LNCaP clone FGC (cell line): ENCODE data around the gene DCX.

ENCODE experiments used
- DNase-seq: peaks from one replicate; pipeline ENCODE4 v3.0.0-alpha.2; 2011; ENCODE audit warnings: low read depth
- H3K4me3 ChIP-seq: 2 replicates; pipeline ENCODE4 v1.5.1; 2011; ENCODE audit warnings: mild to moderate bottlenecking, low read depth, low read length, control low read depth
- CTCF ChIP-seq: IDR thresholded peaks from 2 replicates; pipeline ENCODE4 v1.5.1; 2012; ENCODE audit warnings: mild to moderate bottlenecking; ENCODE audit not compliant: control insufficient read depth, insufficient read depth; ENCODE audit errors: extremely low read depth

The DCX gene

GRCh38 chrX:111411983-111412382 lies at the start of gene DCX:
Gene DCX, minus strand, starts transcription at chrX:111412192. Its CDS starts 1,794 bp downstream, at chrX:111410398.
- no peak within 1 kb of the TSS for H3K4me3 ChIP-seq
- no peak for TF ChIP-seq CTCF
- DNase-seq, result no peak

- no peak for DNase-seq
- no peak overlapping the region for H3K4me3 ChIP-seq
- no peak for TF ChIP-seq CTCF
Measured at GRCh38 chrX:111460607-111461006, 48.6 kb upstream of the DCX start.

GRCh38 chrX:111447298-111447697 lies 35.3 kb upstream of the DCX start:
- TF ChIP-seq CTCF, result peak; percentile 45; the same call in 1 of the 2 replicates
- no peak for DNase-seq
- H3K4me3 ChIP-seq, result no peak overlapping the region

GRCh38 chrX:111445485-111445884 lies 33.5 kb upstream of the DCX start:
- H3K4me3 ChIP-seq, result no peak overlapping the region
- peak; percentile 39 for TF ChIP-seq CTCF
- DNase-seq, result no peak

DNA sequence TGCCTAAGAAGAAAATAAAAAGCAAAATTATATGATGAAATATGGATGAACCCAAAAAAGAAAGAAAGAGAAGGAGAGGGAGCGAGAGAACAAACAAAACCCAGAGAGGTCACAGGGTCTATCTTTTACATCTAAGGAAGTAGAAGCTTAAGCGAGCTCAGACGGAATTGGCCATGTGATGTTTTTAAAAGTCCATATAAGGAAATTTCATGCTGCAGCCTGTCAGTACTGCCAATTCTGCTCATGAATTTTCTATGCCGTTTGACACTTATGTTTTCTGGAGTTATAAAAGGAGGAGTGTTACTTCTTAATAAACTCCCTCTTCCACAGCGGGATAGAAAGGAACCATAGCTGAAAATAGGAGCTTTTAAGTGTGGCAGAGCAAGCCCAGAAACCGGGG lies 32.9 kb upstream of the DCX start:
- TF ChIP-seq CTCF, result no peak
- DNase-seq, result no peak
- no peak overlapping the region for H3K4me3 ChIP-seq

- TF ChIP-seq CTCF, result no peak
- H3K4me3 ChIP-seq, result no peak overlapping the region
- DNase-seq, result no peak
Measured at GRCh38 chrX:111443946-111444345, 32.0 kb upstream of the DCX start.

- TF ChIP-seq CTCF, result no peak
- no peak overlapping the region for H3K4me3 ChIP-seq
- DNase-seq, result no peak
Measured at GRCh38 chrX:111442791-111443190, 30.8 kb upstream of the DCX start.
